ENCODE measurements around the gene TUB.

DNA sequence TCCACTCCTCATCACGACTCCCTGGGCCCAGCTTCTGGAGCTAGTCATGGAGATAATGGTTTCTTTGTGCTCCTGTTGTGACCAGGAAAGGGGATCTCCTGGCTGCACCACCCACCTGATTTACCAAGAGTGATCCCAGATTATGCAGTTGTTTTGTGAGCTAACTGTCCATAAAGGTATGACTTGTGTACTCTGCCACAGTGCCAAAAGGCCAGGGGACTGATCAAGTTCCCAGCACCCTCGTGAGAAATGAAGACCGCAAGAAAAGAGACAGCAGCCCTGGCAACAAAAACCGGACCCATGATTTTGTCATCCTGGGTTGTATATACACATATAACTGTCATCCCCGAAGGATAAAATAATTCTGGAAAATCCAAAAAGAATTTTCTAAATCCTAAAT, 26.6 kb downstream of the TUB start:
- no peak for TF ChIP-seq POLR2AphosphoS5 (IDR thresholded peaks at IDR 0.05; ENCODE audit: low read depth, low read length)
- TF ChIP-seq BACH1 (IDR thresholded peaks at IDR 0.05; ENCODE audit: low read length): no peak
- TF ChIP-seq, protein P1, sequence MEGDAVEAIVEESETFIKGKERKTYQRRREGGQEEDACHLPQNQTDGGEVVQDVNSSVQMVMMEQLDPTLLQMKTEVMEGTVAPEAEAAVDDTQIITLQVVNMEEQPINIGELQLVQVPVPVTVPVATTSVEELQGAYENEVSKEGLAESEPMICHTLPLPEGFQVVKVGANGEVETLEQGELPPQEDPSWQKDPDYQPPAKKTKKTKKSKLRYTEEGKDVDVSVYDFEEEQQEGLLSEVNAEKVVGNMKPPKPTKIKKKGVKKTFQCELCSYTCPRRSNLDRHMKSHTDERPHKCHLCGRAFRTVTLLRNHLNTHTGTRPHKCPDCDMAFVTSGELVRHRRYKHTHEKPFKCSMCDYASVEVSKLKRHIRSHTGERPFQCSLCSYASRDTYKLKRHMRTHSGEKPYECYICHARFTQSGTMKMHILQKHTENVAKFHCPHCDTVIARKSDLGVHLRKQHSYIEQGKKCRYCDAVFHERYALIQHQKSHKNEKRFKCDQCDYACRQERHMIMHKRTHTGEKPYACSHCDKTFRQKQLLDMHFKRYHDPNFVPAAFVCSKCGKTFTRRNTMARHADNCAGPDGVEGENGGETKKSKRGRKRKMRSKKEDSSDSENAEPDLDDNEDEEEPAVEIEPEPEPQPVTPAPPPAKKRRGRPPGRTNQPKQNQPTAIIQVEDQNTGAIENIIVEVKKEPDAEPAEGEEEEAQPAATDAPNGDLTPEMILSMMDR (IDR thresholded peaks at IDR 0.05; ENCODE audit: control extremely low read depth in 1 of 3, insufficient read depth in 1 of 3, low read depth in 1 of 3, low read length in 3 of 3): no peak
- TF ChIP-seq, protein P2, sequence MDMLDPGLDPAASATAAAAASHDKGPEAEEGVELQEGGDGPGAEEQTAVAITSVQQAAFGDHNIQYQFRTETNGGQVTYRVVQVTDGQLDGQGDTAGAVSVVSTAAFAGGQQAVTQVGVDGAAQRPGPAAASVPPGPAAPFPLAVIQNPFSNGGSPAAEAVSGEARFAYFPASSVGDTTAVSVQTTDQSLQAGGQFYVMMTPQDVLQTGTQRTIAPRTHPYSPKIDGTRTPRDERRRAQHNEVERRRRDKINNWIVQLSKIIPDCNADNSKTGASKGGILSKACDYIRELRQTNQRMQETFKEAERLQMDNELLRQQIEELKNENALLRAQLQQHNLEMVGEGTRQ (IDR thresholded peaks at IDR 0.05; ENCODE audit: low read length): no peak
- TF ChIP-seq TBP (IDR thresholded peaks at IDR 0.05; ENCODE audit: low read depth, low read length): no peak
- TF ChIP-seq POLR2A (IDR thresholded peaks at IDR 0.05; ENCODE audit: control extremely low read depth in 1 of 2, low read depth in 2 of 2, low read length in 2 of 2): no peak
- TF ChIP-seq, protein P3, sequence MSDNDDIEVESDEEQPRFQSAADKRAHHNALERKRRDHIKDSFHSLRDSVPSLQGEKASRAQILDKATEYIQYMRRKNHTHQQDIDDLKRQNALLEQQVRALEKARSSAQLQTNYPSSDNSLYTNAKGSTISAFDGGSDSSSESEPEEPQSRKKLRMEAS (IDR thresholded peaks at IDR 0.05): no peak
- TF ChIP-seq TAF1 (IDR thresholded peaks at IDR 0.05; ENCODE audit: low read depth, low read length): no peak
- TF ChIP-seq SIX5 (IDR thresholded peaks at IDR 0.05; ENCODE audit: low read depth, low read length): no peak
- no peak for TF ChIP-seq HDAC2 (IDR thresholded peaks at IDR 0.05; ENCODE audit: borderline replicate concordance in 1 of 2, low read depth in 2 of 2, low read length in 2 of 2)
